ENCODE measurements around the gene MTSS2.

MTSS2 gene

GRCh38 chr16:70684146-70685060 is 1.4 kb downstream of the MTSS2 start:
- Histone ChIP-seq H3K36me3 (ENCODE audit: control insufficient read depth in 2 of 2, insufficient read depth in 2 of 2, low read length in 2 of 2) (peaks cover 0 to 8% of the 10 kb centered on the region in 2 donors), H3K27me3 (ENCODE audit: control insufficient read depth in 1 of 2, insufficient read depth in 2 of 2, low read length in 2 of 2) (no peaks in the 10 kb centered on the region), H3K4me1 (ENCODE audit: control insufficient read depth, insufficient read depth, low read length) (peaks cover 87% of the 10 kb centered on the region), H3K9ac (ENCODE audit: low read length in 2 of 2) (peak overlapping the region; percentile 74 to 82), H3K9me3 (ENCODE audit: control insufficient read depth in 2 of 2, low read length in 2 of 2) (no peaks in the 10 kb centered on the region), H3K27ac (ENCODE audit: low read length) (peak overlapping the region; percentile 76), H3K4me3 (ENCODE audit: low read length in 2 of 2) (peak overlapping the region; percentile 89 to 91)

- Histone ChIP-seq H3K27me3 (ENCODE audit: control insufficient read depth in 1 of 2, insufficient read depth in 2 of 2, low read length in 2 of 2) (no peaks in the 10 kb centered on the region), H3K36me3 (ENCODE audit: control insufficient read depth in 2 of 2, insufficient read depth in 2 of 2, low read length in 2 of 2) (peaks cover 9 to 14% of the 10 kb centered on the region in 2 donors), H3K9ac (ENCODE audit: low read length in 2 of 2) (peak overlapping the region; percentile 68 to 82), H3K27ac (ENCODE audit: low read length) (peak overlapping the region; percentile 76), H3K9me3 (ENCODE audit: control insufficient read depth in 2 of 2, low read length in 2 of 2) (no peaks in the 10 kb centered on the region), H3K4me1 (ENCODE audit: control insufficient read depth, insufficient read depth, low read length) (peaks cover 85% of the 10 kb centered on the region), H3K4me3 (ENCODE audit: low read length in 2 of 2) (peak overlapping the region; percentile 89 to 91)
Measured at GRCh38 chr16:70683146-70683944, 2.5 kb downstream of the MTSS2 start.

GRCh38 chr16:70682239-70683145 is 3.4 kb downstream of the MTSS2 start:
- Histone ChIP-seq H3K36me3 (ENCODE audit: control insufficient read depth in 2 of 2, insufficient read depth in 2 of 2, low read length in 2 of 2) (peaks cover 14 to 22% of the 10 kb centered on the region in 2 donors), H3K4me1 (ENCODE audit: control insufficient read depth, insufficient read depth, low read length) (peaks cover 77% of the 10 kb centered on the region), H3K4me3 (ENCODE audit: low read length in 2 of 2) (peak overlapping the region; percentile 49 to 89), H3K27ac (ENCODE audit: low read length) (peak overlapping the region; percentile 76), H3K9ac (ENCODE audit: low read length in 2 of 2) (peak overlapping the region; percentile 13 to 82), H3K27me3 (ENCODE audit: control insufficient read depth in 1 of 2, insufficient read depth in 2 of 2, low read length in 2 of 2) (no peaks in the 10 kb centered on the region), H3K9me3 (ENCODE audit: control insufficient read depth in 2 of 2, low read length in 2 of 2) (no peaks in the 10 kb centered on the region)

GRCh38 chr16:70681382-70682238 is 4.2 kb downstream of the MTSS2 start:
- peaks cover 22 to 28% of the 10 kb centered on the region in 2 donors for H3K36me3 ChIP-seq (ENCODE audit: control insufficient read depth in 2 of 2, insufficient read depth in 2 of 2, low read length in 2 of 2)
- peak overlapping the region; percentile 76 for H3K27ac ChIP-seq (ENCODE audit: low read length)
- peak overlapping the region; percentile 49 to 89 for H3K4me3 ChIP-seq (ENCODE audit: low read length in 2 of 2)
- H3K9me3 ChIP-seq (ENCODE audit: control insufficient read depth in 2 of 2, low read length in 2 of 2), result no peaks in the 10 kb centered on the region
- H3K4me1 ChIP-seq (ENCODE audit: control insufficient read depth, insufficient read depth, low read length), result peaks cover 68% of the 10 kb centered on the region
- no peaks in the 10 kb centered on the region for H3K27me3 ChIP-seq (ENCODE audit: control insufficient read depth in 1 of 2, insufficient read depth in 2 of 2, low read length in 2 of 2)
- peak overlapping the region; percentile 55 to 82 for H3K9ac ChIP-seq (ENCODE audit: low read length in 2 of 2)

- H3K27ac ChIP-seq (ENCODE audit: low read length), result peak overlapping the region; percentile 78
Measured at GRCh38 chr16:70680495-70681381, 5.1 kb downstream of the MTSS2 start.

GRCh38 chr16:70679671-70680494 is 6.0 kb downstream of the MTSS2 start:
- peaks cover 34 to 39% of the 10 kb centered on the region in 2 donors for H3K36me3 ChIP-seq (ENCODE audit: control insufficient read depth in 2 of 2, insufficient read depth in 2 of 2, low read length in 2 of 2)
- peaks cover 67% of the 10 kb centered on the region for H3K4me1 ChIP-seq (ENCODE audit: control insufficient read depth, insufficient read depth, low read length)

More at GRCh38 chr16:70680495-70681381, 5.1 kb downstream of the MTSS2 start:
- H3K4me3 ChIP-seq (ENCODE audit: low read length in 2 of 2), result peak overlapping the region; percentile 31 to 89
- H3K27me3 ChIP-seq (ENCODE audit: control insufficient read depth in 1 of 2, insufficient read depth in 2 of 2, low read length in 2 of 2), result no peaks in the 10 kb centered on the region
- peak overlapping the region; percentile 36 to 82 for H3K9ac ChIP-seq (ENCODE audit: low read length in 2 of 2)
- H3K36me3 ChIP-seq (ENCODE audit: control insufficient read depth in 2 of 2, insufficient read depth in 2 of 2, low read length in 2 of 2), result peaks cover 31 to 36% of the 10 kb centered on the region in 2 donors
- peaks cover 67% of the 10 kb centered on the region for H3K4me1 ChIP-seq (ENCODE audit: control insufficient read depth, insufficient read depth, low read length)
- no peaks in the 10 kb centered on the region for H3K9me3 ChIP-seq (ENCODE audit: control insufficient read depth in 2 of 2, low read length in 2 of 2)

GRCh38 chr16:70678898-70679670 is 6.8 kb downstream of the MTSS2 start:
- Histone ChIP-seq H3K36me3 (ENCODE audit: control insufficient read depth in 2 of 2, insufficient read depth in 2 of 2, low read length in 2 of 2) (peaks cover 39 to 45% of the 10 kb centered on the region in 2 donors), H3K27ac (ENCODE audit: low read length) (peak overlapping the region; percentile 46), H3K9me3 (ENCODE audit: control insufficient read depth in 2 of 2, low read length in 2 of 2) (no peaks in the 10 kb centered on the region), H3K9ac (ENCODE audit: low read length in 2 of 2) (no peak overlapping the region), H3K4me3 (ENCODE audit: low read length in 2 of 2) (no peak overlapping the region), H3K4me1 (ENCODE audit: control insufficient read depth, insufficient read depth, low read length) (peaks cover 59% of the 10 kb centered on the region), H3K27me3 (ENCODE audit: control insufficient read depth in 1 of 2, insufficient read depth in 2 of 2, low read length in 2 of 2) (no peaks in the 10 kb centered on the region)

More at GRCh38 chr16:70679671-70680494, 6.0 kb downstream of the MTSS2 start:
- H3K9me3 ChIP-seq (ENCODE audit: control insufficient read depth in 2 of 2, low read length in 2 of 2), result no peaks in the 10 kb centered on the region
- no peaks in the 10 kb centered on the region for H3K27me3 ChIP-seq (ENCODE audit: control insufficient read depth in 1 of 2, insufficient read depth in 2 of 2, low read length in 2 of 2)
- H3K4me3 ChIP-seq (ENCODE audit: low read length in 2 of 2), result peak overlapping the region in 1 of 2 donors; percentile 22
- peak overlapping the region; percentile 78 for H3K27ac ChIP-seq (ENCODE audit: low read length)
- peak overlapping the region in 1 of 2 donors; percentile 33 for H3K9ac ChIP-seq (ENCODE audit: low read length in 2 of 2)
